ENCODE measurements around the gene MEIS1. TPM values are rescaled to one million over a fixed set of nuclear protein-coding genes. Genes with fewer than 3 reads are reported as not detected.

MEIS1 gene
- total RNA-seq, 1 experiment from 2014 or later, result 4.4 TPM

- no peak for TF ChIP-seq CTCF (IDR thresholded peaks at IDR 0.05; ENCODE audit: unreplicated experiment)
- no peak overlapping the region for H3K4me3 Mint-ChIP-seq (ENCODE audit: unreplicated experiment)
- no peak overlapping the region for H3K27ac Mint-ChIP-seq (ENCODE audit: low read depth, unreplicated experiment)
- no peaks in the 10 kb centered on the region for H3K27me3 Mint-ChIP-seq (ENCODE audit: insufficient read depth, unreplicated experiment)
- no peaks in the 10 kb centered on the region for H3K9me3 Mint-ChIP-seq (ENCODE audit: unreplicated experiment)
- intact Hi-C loops (cut with micrococcal nuclease), result no loop called here
- ChIA-PET CTCF (no interaction called here), POLR2A (interaction anchor here (2.5 kb wide), 1 partner anchor 13 kb away, joined by 14 read pairs; the partner anchor contains the start of gene MEIS1)
- H3K4me1 Mint-ChIP-seq (ENCODE audit: insufficient read depth, unreplicated experiment), result no peaks in the 10 kb centered on the region
- BruUV-seq (replicated peaks), result no TSS peak
- no peak for DNase-seq (ENCODE audit: unreplicated experiment)
- peaks cover 10% of the 10 kb centered on the region for H3K36me3 Mint-ChIP-seq (ENCODE audit: insufficient read depth, unreplicated experiment)
Observed at GRCh38 chr2:66448136-66448991, 13.4 kb downstream of the MEIS1 start.

GRCh38 chr2:66452214-66452613 lies 17.3 kb downstream of the MEIS1 start:
- Mint-ChIP-seq H3K4me1 (ENCODE audit: insufficient read depth, unreplicated experiment) (peaks cover 7% of the 10 kb centered on the region), H3K36me3 (ENCODE audit: insufficient read depth, unreplicated experiment) (peaks cover 16% of the 10 kb centered on the region), H3K9me3 (ENCODE audit: unreplicated experiment) (no peaks in the 10 kb centered on the region), H3K4me3 (ENCODE audit: unreplicated experiment) (no peak overlapping the region), H3K27me3 (ENCODE audit: insufficient read depth, unreplicated experiment) (no peaks in the 10 kb centered on the region), H3K27ac (ENCODE audit: low read depth, unreplicated experiment) (no peak overlapping the region)
- ChIA-PET CTCF (interaction anchor here (0.6 to 1.0 kb wide), 3 partner anchors 73 to 1900 kb away, joined by 3 read pairs; no protein-coding TSS in a partner anchor), POLR2A (no interaction called here)
- intact Hi-C loops (cut with micrococcal nuclease), result no loop called here
- no peak for DNase-seq (ENCODE audit: unreplicated experiment)
- no TSS peak for BruUV-seq (replicated peaks)
- TF ChIP-seq CTCF (IDR thresholded peaks at IDR 0.05; ENCODE audit: unreplicated experiment), result no peak

- H3K4me3 Mint-ChIP-seq (ENCODE audit: unreplicated experiment), result no peak overlapping the region
- H3K27me3 Mint-ChIP-seq (ENCODE audit: insufficient read depth, unreplicated experiment), result no peaks in the 10 kb centered on the region
- no peak overlapping the region for H3K27ac Mint-ChIP-seq (ENCODE audit: low read depth, unreplicated experiment)
- ChIA-PET POLR2A (no interaction called here), CTCF (interaction anchor here (0.6 kb wide), 1 partner anchor 126 kb away, joined by 3 read pairs; no protein-coding TSS in a partner anchor)
- H3K4me1 Mint-ChIP-seq (ENCODE audit: insufficient read depth, unreplicated experiment), result peaks cover 7% of the 10 kb centered on the region
- no peaks in the 10 kb centered on the region for H3K9me3 Mint-ChIP-seq (ENCODE audit: unreplicated experiment)
- H3K36me3 Mint-ChIP-seq (ENCODE audit: insufficient read depth, unreplicated experiment), result peaks cover 23% of the 10 kb centered on the region
- intact Hi-C loops (cut with micrococcal nuclease), result no loop called here
- no TSS peak for BruUV-seq (replicated peaks)
- DNase-seq (ENCODE audit: unreplicated experiment), result no peak
- no peak for TF ChIP-seq CTCF (IDR thresholded peaks at IDR 0.05; ENCODE audit: unreplicated experiment)
Observed at GRCh38 chr2:66452917-66453316, 18.0 kb downstream of the MEIS1 start.

DNA sequence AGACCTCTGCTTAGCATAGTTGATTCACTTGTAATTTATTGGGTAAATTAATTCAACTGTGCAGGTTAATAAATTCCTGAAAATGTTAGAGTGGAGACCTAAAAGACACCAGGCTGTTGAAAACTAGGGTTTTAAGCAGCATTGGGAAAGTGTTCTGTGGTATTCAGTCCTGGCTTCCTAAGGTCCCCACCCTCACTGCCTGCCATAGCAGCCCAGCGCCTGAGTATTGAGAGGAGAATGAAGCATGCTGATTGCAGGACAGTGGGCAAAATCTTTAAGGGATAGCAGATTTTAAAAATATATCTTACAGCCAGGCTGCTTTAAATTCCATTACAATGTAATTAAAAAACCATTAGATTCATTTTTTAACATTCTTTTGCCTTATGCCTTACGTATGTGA lies 20.6 kb downstream of the MEIS1 start:
- peaks cover 23% of the 10 kb centered on the region for H3K36me3 Mint-ChIP-seq (ENCODE audit: insufficient read depth, unreplicated experiment)
- no peaks in the 10 kb centered on the region for H3K27me3 Mint-ChIP-seq (ENCODE audit: insufficient read depth, unreplicated experiment)
- no peak for TF ChIP-seq CTCF (IDR thresholded peaks at IDR 0.05; ENCODE audit: unreplicated experiment)
- H3K4me3 Mint-ChIP-seq (ENCODE audit: unreplicated experiment), result no peak overlapping the region
- intact Hi-C loops (cut with micrococcal nuclease), result no loop called here
- no TSS peak for BruUV-seq (replicated peaks)
- ChIA-PET CTCF (no interaction called here), POLR2A (no interaction called here)
- H3K27ac Mint-ChIP-seq (ENCODE audit: low read depth, unreplicated experiment), result no peak overlapping the region
- no peak for DNase-seq (ENCODE audit: unreplicated experiment)
- no peaks in the 10 kb centered on the region for H3K9me3 Mint-ChIP-seq (ENCODE audit: unreplicated experiment)
- peaks cover 7% of the 10 kb centered on the region for H3K4me1 Mint-ChIP-seq (ENCODE audit: insufficient read depth, unreplicated experiment)
